Stimulated activated naive CD8-positive, alpha-beta T cell treated with anti-CD3 and anti-CD28 coated beads, Interleukin-15, Interleukin-2, amounts not matched to agents 100 U/mL and 50 U/mL, for 24 hours (primary cell): ENCODE measurements around the gene CHRNA5.

Experiments used
- ATAC-seq: fragments of 150-1000 bp; cut with Tn5 transposase; one replicate; pipeline ENCODE4 v1.10.0; 2021
- DNase-seq: peaks from one replicate; pipeline ENCODE4 v3.0.0; 2021

CHRNA5 gene

DNA sequence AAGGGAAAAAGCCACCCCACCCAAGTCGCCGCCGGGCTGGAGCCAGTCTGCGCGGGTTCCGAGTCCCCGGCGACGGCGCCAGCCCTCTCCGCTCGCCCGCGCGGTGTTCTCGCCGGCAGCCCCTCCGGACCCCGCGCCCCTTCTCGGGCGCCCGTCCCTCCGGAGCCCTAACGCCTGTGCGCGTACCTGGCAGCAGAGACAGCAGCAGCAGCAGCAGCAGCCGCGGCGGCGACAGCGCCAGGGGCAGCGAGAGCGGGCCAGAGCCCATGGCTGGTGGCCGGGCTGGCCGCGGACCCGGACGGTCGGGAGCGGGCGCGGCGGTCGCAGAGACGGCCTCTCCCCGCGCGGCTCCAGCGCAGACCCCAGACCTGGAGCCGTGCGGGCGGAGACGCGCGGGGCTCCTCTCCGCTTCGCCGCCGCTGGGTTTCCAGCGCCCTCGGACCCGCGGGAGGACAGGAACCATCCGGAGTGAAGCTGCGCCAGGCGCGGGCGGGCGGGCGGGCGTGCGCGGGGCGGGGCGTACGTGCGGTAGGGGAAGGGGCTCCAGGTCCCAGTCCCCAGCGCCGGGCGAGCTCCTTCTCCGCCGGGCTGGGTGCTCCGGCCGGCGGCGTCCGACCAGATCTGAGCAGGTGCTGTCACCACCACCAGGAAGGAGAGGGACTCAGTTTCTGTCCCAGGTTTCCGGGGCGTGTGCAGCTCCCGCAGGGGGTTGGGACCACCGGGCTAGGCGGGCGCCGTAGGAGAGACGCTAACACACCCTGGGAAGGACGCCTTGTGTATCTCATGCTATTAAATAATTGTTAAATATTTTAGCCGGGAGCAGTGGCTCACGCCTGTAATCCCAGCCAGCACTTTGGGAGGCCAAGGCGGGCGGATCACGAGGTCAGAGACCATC is 55.5 kb downstream of the CHRNA5 start, which contains the start of gene CHRNA3:
CHRNA3 (minus strand) TSS at position 470 of the 895 bp plus-strand sequence; CDS start at position 268, 202 bp downstream.
- no peak for DNase-seq
- ATAC-seq = no peak

DNA sequence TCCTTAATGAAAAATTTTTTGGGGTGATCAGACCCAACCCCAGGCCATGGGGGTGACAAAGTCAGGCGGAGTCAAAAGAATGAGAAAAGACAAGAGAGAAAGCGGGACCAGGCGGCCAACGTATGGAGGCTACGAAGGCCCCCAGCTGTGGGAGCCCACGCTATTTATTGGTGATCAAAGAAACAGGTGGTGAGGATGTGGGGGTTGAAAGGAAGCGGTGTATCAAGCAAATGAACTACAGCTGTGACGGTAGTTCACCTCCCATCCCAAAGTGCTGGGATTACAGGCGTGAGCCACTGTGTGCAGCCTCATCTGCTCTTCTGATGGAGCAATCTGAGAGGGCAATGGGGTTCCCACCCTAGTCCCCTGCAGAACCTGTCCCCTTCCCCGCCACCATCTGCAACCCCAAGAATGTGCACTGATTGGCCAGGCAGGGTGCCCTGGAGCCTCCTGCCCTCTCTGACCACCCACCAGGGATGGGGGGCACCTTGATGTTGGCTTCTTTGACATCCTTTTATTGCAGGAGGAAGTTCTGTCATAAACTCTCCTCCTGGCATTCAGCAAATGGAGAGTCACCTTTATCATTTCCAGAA is 56.6 kb downstream of the CHRNA5 start:
- no peak for DNase-seq
- ATAC-seq = no peak

DNA sequence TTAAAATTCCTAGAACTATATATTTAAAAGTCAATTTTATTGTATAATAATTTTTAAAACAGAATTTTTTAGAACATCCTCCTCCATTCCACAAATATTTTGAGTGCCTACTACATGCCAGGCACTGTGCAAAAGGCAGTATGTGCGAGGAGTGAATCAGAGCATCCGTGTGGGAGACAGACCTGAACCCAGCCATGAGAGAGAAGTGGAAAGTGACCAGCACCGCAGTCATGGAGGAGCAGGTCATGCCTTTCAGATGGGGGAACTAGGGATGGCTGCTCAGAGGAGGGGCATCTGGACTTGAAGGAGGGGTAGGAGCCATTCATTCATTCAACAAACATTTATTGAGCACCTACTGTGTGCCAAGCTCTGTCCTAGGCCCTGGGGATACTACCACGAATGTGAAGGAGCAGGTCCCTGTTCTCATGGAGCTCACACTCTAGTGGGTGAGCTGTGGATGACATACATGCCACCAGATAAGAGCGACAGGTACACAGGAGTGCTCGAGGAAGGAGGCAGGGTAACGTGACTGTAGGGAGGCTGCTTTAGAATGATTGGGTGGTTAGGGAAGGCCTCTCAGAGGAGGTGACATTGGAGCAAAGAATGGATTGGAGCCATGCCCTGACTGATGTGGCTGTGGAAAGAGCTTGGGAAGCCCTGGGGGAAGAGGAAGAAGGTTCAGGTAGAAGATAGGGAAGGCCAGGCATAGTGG is 58.6 kb downstream of the CHRNA5 start:
- ATAC-seq = no peak

DNA sequence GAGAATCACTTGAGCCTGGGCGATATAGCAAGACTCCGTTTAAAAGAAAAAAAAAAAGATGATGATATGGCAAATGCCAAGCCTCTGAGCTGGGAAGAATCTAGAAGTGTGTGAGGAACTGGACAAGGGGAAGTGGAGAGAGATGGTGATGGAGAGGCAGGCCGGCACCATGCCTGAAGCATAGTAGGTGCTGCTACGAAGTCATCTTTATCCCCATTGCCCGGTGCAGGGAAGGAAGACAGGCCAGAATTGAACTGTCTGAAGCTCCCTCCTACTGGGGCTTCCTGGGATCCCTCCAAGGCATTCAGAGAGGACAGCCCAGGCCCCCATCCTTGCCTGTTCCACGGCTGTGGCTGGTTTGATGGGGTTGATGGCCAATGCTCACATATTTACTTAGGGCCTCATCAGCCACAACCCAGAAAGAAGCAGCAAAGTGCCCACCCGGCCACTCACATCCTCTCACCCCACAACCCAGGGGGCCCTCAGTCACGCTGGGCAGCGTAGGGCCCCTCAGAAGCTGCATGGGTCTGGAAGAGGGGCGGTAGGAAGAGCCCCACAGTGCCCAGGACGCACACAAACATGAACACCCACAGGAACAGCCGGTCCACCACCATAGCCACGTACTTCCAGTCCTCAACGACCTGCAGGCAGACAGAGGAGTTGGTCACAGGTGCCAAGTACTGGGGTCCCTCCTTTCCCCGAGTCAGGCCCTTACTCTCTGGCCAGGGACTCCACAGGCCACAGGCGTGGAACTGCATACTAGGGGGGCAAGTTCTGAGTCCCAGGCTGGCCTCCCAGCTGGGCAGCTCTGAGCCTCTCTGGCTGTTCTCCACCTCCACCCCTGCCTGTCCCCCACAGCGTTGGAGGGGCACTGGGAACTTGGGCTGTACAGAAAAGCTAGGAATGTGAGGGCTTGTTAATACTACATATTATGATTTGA is 59.6 kb downstream of the CHRNA5 start:
- no peak for ATAC-seq

More for the DNA sequence above, 58.6 kb downstream of the CHRNA5 start:
- no peak for DNase-seq

DNA sequence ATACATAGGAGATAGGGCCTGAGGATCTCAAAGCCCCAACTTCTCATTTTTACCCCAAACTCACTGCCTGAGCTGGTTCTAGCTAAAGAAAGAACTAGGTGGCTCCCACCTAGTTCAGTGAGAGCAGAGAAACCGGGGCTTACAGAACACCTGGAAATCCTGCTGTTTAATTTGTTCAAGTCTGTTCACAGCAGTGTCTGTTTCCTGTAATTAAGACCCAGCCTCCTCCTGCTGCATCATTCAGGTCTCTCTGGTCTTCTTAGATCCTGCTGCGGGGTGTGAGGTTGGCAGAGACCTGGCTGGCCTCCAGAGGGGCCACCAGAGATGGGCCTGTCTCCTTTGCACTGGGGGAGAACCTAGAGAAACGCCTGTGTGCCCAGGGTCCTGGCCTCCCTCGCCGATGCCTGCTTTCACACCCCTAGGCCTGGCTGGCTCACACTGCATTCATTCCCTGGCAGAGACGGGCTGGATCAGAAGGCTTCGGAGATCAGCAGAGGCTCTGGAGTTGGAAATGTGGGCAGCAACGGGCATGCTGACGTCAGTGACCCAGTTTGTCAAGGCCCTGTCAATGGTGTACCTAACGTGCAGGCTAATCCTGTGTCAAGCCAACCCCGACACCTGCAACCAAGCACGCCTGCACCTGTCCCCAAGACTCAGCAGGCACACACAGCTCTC is 60.4 kb downstream of the CHRNA5 start:
- ATAC-seq (peak; percentile 42), DNase-seq (no peak)

More for the DNA sequence above, 59.6 kb downstream of the CHRNA5 start:
- DNase-seq = no peak

DNA sequence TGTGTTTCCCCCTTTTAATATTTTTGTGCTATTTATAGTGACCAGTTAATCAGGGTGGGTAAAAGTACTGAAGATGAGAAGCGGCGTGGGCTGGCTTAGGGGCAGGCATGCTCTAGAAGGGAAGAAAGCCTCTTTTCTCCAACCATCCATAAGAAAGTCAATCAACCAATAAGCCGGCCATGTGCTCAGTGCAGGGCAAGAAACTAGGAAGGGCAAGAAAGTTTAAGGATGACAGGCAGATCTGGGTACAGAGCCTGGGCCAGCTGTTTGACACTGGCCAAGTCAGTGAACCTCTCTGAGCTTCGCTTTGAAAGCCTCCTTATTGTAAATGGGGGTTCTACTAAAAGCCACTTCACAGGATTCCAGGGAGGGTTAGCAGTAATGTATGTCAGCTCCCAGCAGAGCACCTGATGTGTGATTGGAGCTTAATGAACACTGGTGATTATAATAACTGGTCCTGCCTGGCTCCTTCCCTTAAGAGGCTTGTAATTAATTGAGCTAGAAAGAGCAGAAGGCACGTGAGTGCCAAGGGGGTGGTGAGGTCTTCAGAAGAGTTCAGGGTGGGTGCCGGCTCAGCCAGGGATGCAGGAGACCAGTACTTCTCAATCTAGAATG is 61.2 kb downstream of the CHRNA5 start:
- no peak for ATAC-seq

DNA sequence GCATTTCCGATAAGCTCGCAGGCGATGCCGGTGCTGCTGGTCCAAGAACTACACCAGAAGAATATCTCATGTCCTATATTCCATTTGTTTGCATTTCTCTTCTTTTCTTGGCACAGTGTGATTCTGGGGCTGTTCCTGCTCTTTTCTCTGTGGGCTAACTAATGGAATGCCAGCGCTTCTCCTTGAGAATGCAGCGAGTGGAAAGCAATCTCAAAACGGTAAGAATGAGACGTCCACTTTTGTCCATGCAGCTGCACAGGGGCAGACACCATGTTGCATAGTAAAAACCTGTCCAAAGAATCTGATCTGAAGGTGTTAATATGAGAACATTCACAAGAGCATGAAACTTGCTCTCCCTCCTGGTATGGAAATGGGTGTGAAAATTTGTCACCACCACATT is 62.0 kb downstream of the CHRNA5 start:
- no peak for DNase-seq
- no peak for ATAC-seq

More for the DNA sequence above, 61.2 kb downstream of the CHRNA5 start:
- DNase-seq = no peak

DNA sequence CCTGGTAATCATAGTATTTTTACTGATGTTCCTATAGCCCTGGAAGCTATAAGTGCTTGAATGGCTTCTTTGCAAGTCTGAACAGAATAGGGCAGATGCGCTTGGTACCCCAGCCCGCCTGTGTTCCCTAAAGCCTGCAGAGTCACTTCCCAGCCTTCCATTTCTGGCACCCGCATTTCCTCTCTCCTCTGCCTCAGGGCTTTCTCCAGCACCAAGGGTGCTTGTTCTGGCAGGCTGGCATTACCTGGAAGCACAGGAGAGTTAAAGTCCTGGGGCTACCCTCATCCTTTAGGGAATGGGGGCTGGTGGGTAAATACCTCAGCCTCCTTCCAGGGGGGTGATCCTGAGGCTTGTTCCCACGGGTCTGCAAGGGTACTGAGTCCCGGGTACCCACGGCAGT is 62.9 kb downstream of the CHRNA5 start:
- no peak for DNase-seq
- no peak for ATAC-seq

DNA sequence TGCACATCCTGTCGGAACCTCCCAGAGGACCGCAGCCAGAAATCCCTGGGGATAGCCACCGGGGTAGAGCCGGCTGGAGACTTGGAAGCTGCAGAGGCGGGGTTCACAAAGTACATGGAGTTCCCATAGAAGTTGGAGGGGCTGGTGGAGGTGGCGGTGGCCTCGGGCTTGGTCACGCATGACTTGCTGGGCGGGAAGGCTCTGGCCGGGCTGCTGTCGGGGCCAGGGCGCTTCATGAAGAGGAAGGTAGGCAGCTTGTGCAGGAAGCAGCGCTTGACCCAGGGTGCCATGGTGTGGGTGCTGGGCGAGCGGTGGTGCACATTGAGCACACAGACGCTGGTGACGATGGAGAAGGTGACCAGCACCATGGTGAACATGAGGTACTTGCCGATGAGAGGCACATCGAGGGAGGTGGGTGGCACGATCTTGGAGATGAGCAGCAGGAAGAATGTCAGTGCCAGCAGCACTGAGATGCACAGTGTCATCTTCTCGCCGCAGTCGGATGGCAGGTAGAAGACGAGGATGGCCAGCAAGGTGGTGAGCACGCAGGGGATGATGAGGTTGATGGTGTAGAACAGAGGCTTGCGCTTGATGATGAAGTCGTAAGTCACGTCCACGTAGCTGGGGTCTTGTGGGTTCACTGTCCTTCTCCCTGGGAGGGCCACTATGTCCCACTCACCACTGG is 63.9 kb downstream of the CHRNA5 start:
- ATAC-seq = no peak

DNA sequence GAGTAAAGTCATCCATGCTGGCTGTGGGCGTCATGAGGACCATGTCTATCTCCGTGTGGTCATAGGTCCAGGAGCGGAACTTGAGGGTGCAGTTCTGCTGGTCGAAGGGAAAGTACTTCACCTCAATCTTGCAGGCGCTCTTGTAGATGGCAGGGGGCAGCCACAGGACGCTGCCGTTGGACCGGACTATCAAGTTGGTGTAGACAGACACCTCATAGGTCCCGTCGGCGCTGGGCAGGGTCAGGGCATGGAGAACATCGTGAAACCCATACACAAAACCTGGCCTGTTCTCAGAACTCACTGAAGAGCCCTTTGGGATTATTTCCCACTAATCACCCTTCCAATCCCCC is 64.4 kb downstream of the CHRNA5 start:
- DNase-seq = no peak
- no peak for ATAC-seq

More for the DNA sequence above, 63.9 kb downstream of the CHRNA5 start:
- no peak for DNase-seq

DNA sequence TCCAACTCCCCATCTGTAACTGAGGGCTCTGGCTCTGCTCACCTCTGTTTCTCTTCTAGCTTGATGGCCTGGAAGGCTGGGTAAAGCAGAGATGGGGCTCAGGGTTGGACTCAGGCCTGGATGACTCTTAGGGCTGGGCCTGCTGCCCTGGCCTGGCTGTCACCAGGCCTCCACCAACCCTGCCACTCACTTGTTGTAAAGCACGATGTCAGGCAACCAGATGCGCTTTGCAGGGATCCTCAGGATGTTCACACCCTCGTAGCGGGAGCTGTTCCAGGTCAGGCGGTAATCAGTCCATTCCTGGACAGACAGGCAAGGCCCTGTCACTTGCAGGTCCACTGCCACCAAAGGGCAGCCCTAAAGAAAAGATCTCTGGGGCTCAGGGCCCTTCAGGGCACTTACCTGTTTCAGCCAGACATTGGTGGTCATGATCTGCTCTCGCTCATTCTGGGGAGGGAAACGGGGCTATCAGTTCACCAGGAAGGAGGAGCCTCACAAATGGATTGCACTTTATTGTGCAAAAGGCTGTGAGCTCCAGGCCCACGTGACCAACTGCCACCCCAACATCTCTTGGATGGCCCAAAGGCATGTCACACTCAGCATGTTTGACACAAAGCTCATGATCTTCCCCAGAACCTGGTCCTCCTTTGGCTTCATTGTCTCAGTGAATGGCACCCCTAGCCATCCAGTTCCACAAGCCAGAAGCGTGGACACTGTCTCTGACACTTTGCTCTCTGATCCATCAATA is 65.7 kb downstream of the CHRNA5 start:
- DNase-seq (no peak), ATAC-seq (no peak)

DNA sequence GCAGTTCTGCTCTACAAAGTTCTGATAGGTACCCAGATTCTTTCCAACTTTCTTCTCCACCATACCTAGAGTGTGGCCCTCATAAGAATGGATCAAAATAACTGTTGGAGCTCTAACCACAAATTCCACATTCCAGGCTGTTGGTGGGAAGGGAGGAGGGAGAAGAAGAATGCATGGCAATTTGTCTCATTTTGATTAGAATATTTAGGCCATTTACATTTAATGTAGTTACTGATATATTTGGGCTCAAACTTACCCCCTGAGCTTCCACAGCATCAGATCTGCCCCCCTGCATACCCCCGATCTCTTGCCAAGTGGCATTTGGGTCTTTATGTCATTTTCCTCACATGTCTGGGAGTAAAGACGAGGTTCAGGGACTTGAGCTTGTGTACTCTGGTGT is 68.0 kb downstream of the CHRNA5 start:
- ATAC-seq (no peak), DNase-seq (no peak)

DNA sequence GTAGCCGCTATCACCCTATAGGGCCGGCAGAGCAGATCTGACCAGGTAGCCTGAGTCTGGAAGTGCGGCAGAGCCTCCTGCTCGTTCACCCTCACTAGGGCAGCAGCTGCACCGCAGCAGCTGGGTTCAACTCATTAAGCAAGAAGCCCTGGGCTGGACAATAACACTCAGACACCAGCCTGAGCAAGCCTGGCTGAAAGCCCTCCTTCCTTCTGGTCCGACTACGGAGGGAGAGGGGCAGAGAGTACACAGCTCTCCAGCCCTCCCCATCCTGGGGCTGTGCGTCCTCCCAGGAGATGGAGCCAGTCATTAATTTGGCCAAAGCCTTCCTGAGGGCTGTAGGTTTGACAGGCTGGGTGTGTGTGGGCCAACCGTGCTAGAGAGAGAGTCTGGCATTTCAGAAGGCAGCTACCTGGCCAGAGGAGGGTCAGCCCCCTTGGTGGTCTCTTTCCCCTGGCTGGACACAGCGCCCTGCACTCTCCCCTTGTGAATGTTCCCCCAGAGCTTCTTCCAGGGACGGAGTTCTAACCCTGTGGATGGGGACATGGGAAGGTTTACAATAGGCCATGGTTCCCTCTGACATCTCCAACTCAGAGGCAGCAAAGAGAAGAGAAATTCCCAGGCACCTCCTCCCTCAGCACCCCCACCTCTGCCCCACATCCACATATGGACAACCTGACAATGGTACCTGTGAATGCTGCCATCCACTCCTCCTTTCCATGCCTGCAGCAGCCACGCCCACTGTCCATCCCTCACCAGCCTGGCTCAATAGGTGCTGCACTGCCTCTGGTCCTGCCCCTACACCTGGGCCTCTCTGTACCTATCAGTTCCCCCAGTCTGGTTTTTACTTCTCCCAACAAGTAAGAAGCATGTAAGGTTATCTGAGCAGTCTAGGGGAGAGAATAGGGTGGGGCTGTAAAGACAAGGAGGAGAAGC is 69.2 kb downstream of the CHRNA5 start:
- DNase-seq (no peak), ATAC-seq (no peak)

DNA sequence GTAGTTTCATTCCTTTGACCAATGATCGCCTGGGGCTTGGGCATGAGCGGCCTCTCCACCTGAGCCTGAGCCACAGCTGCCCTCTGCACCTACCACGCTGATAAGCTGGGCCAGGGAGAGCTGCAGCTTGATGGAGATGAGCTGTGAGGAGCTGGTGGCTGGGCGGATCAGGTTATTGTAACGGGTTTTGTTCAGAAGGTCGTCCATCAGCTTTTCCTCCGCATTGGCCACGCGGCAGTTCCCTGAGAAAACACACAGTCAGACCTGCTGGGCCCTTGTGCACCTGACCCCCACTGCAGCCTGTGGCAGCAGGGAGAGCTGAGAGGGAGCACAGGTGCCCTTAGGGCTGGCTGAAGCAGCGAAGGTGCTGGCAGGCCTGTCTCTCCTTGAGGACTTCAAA is 70.0 kb downstream of the CHRNA5 start:
- no peak for DNase-seq
- no peak for ATAC-seq

DNA sequence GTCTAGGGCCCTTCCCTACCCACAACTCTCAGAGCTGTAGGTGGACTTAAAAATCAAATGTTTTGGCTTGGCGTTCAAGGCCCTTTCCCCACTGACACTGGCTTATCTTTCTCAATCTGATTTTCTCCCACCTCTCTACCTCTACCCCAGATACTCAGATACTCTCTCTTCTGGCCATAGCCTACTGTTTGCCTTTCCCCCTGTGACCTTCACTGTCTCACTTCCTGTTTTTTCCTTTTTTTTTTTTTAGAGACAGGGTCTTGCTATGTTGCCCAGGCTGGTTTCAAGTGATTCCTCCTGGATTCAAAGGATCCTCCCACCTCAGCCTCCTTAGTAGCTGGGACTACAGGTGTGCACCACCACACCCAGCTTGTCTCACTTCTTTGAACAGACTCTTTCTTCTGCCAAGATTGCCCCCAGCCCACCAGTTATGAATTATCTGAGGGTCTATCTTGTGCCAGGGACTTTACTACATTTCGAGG is 71.1 kb downstream of the CHRNA5 start:
- ATAC-seq = no peak

DNA sequence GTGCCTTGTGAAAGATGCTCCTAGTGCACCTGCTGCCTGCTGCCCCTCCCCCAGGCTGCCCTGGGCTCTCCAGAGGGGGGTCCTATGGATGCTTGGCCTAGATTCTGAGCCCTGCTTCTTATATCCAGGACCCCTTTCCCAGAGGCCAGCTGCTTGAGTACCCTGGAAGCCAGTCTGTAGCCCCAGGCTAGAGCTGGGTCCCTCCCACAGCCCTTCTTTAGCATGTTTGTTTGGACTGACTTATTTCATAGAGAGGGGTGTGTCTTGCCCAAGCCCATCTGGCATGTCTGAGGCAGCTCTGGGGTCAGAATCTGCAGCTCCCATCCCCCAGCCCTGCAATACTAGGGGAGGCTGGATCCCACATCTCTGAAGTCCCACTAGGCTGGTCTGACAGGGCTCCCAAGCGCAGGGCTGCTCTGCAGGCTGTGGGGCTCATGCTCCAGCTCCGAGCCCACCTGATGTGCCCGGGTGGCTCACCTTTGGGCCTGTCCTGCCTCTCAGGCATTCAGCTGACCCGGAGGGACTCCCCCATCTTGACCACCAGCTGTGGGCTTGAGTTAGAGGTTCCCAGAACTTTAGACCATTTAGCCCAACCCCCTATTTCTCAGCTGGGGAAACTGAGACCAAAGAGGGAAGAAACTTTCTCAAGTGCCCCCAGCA is 72.6 kb downstream of the CHRNA5 start:
- DNase-seq (no peak), ATAC-seq (no peak)

More for the DNA sequence above, 71.1 kb downstream of the CHRNA5 start:
- DNase-seq = no peak

DNA sequence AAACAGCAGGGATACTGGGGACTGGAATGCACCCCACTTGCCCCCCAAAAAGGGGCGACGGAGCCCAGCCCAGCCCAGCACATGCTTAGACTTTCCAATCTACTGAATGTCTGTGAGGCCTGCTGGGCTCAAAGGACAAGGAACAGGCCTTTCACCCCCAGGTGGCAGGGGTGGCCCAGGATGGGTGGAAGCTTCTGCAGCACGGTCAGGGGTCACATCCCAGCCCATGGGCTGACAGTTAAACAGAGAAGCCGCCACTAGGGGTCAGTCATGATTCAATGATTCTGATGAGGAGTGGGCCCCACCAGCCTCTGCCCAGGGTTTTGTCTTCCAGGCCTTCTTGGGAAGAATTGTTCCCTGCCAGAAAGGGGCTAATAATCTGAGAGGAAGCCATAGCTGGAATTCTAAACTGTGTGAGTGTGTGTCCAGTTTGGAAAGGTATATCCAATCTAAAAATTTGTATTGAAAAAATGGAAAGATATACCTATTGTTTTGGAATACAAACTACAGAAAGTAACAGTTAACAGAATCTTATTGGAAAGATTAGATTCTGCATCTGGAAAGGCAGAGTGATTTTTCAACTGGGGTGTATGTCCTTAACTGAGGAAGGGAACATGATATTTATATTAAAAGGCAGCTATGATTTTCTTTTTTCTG is 73.5 kb downstream of the CHRNA5 start:
- peak; percentile 52 for ATAC-seq

More for the DNA sequence above, 73.5 kb downstream of the CHRNA5 start:
- peak; percentile 71 for DNase-seq
